GM12892 (cell line): ENCODE data around the gene DENND5B.

ENCODE experiments used
- POLR2A ChIP-seq: IDR thresholded peaks from 2 replicates; pipeline ENCODE4 v1.6.1; 2011; ENCODE audit warnings: low read depth, low read length, control low read depth
- POLR2AphosphoS5 ChIP-seq: IDR thresholded peaks from 2 replicates; pipeline ENCODE4 v1.6.1; 2011; ENCODE audit warnings: low read depth, low read length, control low read depth
- TAF1 ChIP-seq: IDR thresholded peaks from 2 replicates; pipeline ENCODE4 v1.6.1; 2011; ENCODE audit warnings: low read depth, mild to moderate bottlenecking, control low read depth, low read length, borderline replicate concordance

GRCh38 chr12:31562594-31563328 lies 28.2 kb downstream of the DENND5B start:
- TF ChIP-seq POLR2A: no peak
- no peak for TF ChIP-seq POLR2AphosphoS5
- no peak for TF ChIP-seq TAF1
